RWPE1 (cell line): ENCODE measurements around the gene APBA3.

ENCODE experiments used
- CTCF ChIA-PET: fragments of 350-600 bp; sonication (Branson Sonifier 250); formaldehyde crosslinking; extraction: SDS; loops from one replicate; lab custom pipeline; 2021; lab: Yijun Ruan, JAX
- POLR2A ChIA-PET: fragments of 400-600 bp; formaldehyde crosslinking; extraction: SDS; loops from one replicate; lab custom pipeline; 2020; ENCODE audit warnings: antibody characterized with exemption; ENCODE audit not compliant: low non-redundant PET; lab: Yijun Ruan, JAX
- DNase-seq: peaks from one replicate; pipeline ENCODE4 v3.0.0; 2012; ENCODE audit warnings: low spot score
- H3K27ac ChIP-seq: fragments of 450-650 bp; 2 replicates; pipeline ENCODE4 v1.5.1; 2017
- CTCF ChIP-seq: fragments of 450-650 bp; conservative IDR thresholded peaks from 2 replicates; pipeline ENCODE4 v1.5.1; 2017; ENCODE audit warnings: low read depth, mild to moderate bottlenecking

The APBA3 gene

GRCh38 chr19:3807131-3807480 is 45.6 kb upstream of the APBA3 start:
- H3K27ac ChIP-seq, result no peak overlapping the region
- ChIA-PET CTCF (no interaction called here), POLR2A (no interaction called here)
- DNase-seq, result no peak
- no peak for TF ChIP-seq CTCF

- H3K27ac ChIP-seq, result no peak overlapping the region
- CTCF ChIA-PET, result interaction anchor here (0.7 kb wide), 1 partner anchor 395 kb away, joined by 4 read pairs; no protein-coding TSS in a partner anchor
- POLR2A ChIA-PET, result no interaction called here
- no peak for TF ChIP-seq CTCF
- DNase-seq, result no peak
These were observed 44.4 kb upstream of the APBA3 start for GRCh38 chr19:3805859-3806258.

DNA sequence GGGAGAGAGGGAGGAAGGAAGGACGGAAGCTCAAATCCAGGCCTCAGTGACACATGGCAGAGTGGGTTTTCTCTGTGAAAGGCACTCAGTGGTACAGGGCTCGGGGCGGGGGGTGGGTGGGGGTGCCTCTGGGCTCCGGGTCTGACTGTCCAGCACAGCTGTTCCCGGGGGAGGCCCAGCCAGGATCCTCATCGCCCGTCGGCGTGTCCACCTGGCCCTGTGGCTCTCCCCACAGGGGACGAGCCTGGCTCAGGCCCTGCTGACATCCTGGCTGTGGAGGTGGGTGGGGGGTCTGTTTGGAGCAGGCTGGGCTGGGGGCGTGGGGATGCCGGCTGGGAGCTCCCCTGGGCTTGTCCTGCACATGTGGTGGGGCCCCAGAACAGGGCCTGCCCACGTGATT is 42.9 kb upstream of the APBA3 start:
- CTCF ChIA-PET, result no interaction called here
- no peak for TF ChIP-seq CTCF
- POLR2A ChIA-PET, result no interaction called here

DNA sequence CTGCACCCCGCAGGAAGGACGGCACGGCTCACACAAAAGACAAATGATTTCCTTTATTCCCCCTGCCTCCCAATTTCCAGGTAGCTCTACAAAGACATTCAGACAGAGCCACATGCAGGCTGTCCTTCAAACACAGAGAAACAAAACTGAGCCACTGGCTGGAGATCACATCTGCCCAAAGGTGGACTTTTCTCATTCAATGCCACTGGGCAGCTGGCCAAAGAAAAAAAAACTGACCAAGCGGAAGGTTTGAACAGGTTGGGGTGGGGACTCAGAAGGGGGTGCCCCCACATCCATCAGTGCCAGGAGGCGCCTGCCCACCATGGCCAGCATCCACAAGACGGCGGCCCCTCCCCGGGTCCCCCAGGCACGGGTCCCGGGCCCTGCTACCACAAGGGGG is 42.5 kb upstream of the APBA3 start:
- ChIA-PET CTCF (no interaction called here), POLR2A (no interaction called here)
- H3K27ac ChIP-seq, result no peak overlapping the region
- no peak for TF ChIP-seq CTCF
- no peak for DNase-seq

More for the DNA sequence above, 42.9 kb upstream of the APBA3 start:
- no peak overlapping the region for H3K27ac ChIP-seq
- no peak for DNase-seq

- no peak for TF ChIP-seq CTCF
- CTCF ChIA-PET, result no interaction called here
- H3K27ac ChIP-seq, result no peak overlapping the region
- POLR2A ChIA-PET, result no interaction called here
- DNase-seq, result no peak
These were observed 41.8 kb upstream of the APBA3 start for GRCh38 chr19:3803114-3803888.

GRCh38 chr19:3801412-3802096 is 40.1 kb upstream of the APBA3 start:
- peak; percentile 36 for DNase-seq
- ChIA-PET CTCF (no interaction called here), POLR2A (no interaction called here)
- H3K27ac ChIP-seq, result no peak overlapping the region
- no peak for TF ChIP-seq CTCF
